ENCODE results near the gene ZNF555. TPM values are rescaled to one million over a fixed set of nuclear protein-coding genes. Genes with fewer than 3 reads are reported as not detected.

Gene ZNF555
- total and polyA plus RNA-seq, 10 of the 15 experiments (the other 5 are each of a cell fraction or from before 2014, with no cell fraction given) = 0.58 to 1.9 (median 1.2) TPM

- TF ChIP-seq RBBP5 (conservative IDR thresholded peaks at IDR 0.05) (no peak), FOS (IDR thresholded peaks at IDR 0.05; ENCODE audit: borderline replicate concordance, extremely low read depth, insufficient read length) (no peak), BMI1 (IDR thresholded peaks at IDR 0.05; ENCODE audit: borderline replicate concordance) (no peak), EGR1 (IDR thresholded peaks at IDR 0.05; ENCODE audit: borderline replicate concordance in 1 of 2, low read depth in 2 of 2, low read length in 2 of 2) (no peak), ATF2 (IDR thresholded peaks at IDR 0.05; ENCODE audit: low read length) (no peak), SPI1 (IDR thresholded peaks at IDR 0.05; ENCODE audit: borderline replicate concordance, insufficient read depth, low read depth, low read length) (no peak), CHD1 (IDR thresholded peaks at IDR 0.05; ENCODE audit: low read depth, low read length) (no peak), KLF5 (IDR thresholded peaks at IDR 0.05; ENCODE audit: partially characterized antibody) (no peak), YY1 (IDR thresholded peaks at IDR 0.05; ENCODE audit: low read depth, low read length) (peak; percentile 55; the same call in 1 of the 2 replicates), IRF3 (IDR thresholded peaks at IDR 0.05) (no peak), RFX5 (IDR thresholded peaks at IDR 0.05; ENCODE audit: low read depth, low read length) (no peak), BRCA1 (IDR thresholded peaks at IDR 0.05; ENCODE audit: low read depth, low read length) (0 out of 2 replicates have a peak, but pooled peaks have one; percentile 28), STAT1 (conservative IDR thresholded peaks at IDR 0.05) (no peak), BHLHE40 (IDR thresholded peaks at IDR 0.05; ENCODE audit: borderline replicate concordance in 1 of 2, low read depth in 2 of 2, low read length in 1 of 2) (peak in 1 of 2 experiments; percentile 24; a peak in 1 of 4 replicates)
- TF ChIP-seq, protein P1, sequence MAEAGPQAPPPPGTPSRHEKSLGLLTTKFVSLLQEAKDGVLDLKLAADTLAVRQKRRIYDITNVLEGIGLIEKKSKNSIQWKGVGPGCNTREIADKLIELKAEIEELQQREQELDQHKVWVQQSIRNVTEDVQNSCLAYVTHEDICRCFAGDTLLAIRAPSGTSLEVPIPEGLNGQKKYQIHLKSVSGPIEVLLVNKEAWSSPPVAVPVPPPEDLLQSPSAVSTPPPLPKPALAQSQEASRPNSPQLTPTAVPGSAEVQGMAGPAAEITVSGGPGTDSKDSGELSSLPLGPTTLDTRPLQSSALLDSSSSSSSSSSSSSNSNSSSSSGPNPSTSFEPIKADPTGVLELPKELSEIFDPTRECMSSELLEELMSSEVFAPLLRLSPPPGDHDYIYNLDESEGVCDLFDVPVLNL (IDR thresholded peaks at IDR 0.05; ENCODE audit: low read depth, low read length) = no peak
- TF ChIP-seq, protein P2, sequence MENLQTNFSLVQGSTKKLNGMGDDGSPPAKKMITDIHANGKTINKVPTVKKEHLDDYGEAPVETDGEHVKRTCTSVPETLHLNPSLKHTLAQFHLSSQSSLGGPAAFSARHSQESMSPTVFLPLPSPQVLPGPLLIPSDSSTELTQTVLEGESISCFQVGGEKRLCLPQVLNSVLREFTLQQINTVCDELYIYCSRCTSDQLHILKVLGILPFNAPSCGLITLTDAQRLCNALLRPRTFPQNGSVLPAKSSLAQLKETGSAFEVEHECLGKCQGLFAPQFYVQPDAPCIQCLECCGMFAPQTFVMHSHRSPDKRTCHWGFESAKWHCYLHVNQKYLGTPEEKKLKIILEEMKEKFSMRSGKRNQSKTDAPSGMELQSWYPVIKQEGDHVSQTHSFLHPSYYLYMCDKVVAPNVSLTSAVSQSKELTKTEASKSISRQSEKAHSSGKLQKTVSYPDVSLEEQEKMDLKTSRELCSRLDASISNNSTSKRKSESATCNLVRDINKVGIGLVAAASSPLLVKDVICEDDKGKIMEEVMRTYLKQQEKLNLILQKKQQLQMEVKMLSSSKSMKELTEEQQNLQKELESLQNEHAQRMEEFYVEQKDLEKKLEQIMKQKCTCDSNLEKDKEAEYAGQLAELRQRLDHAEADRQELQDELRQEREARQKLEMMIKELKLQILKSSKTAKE (IDR thresholded peaks at IDR 0.05; ENCODE audit: low read depth, poor library complexity, severe bottlenecking) = no peak
- TF ChIP-seq, protein P3, sequence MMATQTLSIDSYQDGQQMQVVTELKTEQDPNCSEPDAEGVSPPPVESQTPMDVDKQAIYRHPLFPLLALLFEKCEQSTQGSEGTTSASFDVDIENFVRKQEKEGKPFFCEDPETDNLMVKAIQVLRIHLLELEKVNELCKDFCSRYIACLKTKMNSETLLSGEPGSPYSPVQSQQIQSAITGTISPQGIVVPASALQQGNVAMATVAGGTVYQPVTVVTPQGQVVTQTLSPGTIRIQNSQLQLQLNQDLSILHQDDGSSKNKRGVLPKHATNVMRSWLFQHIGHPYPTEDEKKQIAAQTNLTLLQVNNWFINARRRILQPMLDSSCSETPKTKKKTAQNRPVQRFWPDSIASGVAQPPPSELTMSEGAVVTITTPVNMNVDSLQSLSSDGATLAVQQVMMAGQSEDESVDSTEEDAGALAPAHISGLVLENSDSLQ (IDR thresholded peaks at IDR 0.05) = 0 out of 2 replicates have a peak, but pooled peaks have one; percentile 6
- TF ChIP-seq, protein P4, sequence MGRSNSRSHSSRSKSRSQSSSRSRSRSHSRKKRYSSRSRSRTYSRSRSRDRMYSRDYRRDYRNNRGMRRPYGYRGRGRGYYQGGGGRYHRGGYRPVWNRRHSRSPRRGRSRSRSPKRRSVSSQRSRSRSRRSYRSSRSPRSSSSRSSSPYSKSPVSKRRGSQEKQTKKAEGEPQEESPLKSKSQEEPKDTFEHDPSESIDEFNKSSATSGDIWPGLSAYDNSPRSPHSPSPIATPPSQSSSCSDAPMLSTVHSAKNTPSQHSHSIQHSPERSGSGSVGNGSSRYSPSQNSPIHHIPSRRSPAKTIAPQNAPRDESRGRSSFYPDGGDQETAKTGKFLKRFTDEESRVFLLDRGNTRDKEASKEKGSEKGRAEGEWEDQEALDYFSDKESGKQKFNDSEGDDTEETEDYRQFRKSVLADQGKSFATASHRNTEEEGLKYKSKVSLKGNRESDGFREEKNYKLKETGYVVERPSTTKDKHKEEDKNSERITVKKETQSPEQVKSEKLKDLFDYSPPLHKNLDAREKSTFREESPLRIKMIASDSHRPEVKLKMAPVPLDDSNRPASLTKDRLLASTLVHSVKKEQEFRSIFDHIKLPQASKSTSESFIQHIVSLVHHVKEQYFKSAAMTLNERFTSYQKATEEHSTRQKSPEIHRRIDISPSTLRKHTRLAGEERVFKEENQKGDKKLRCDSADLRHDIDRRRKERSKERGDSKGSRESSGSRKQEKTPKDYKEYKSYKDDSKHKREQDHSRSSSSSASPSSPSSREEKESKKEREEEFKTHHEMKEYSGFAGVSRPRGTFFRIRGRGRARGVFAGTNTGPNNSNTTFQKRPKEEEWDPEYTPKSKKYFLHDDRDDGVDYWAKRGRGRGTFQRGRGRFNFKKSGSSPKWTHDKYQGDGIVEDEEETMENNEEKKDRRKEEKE (IDR thresholded peaks at IDR 0.05) = no peak
Observed at GRCh38 chr19:2827840-2828489, 13.3 kb upstream of the ZNF555 start (continued).
